Measurements from ENCODE around the gene EXOC6B.

The EXOC6B gene

DNA sequence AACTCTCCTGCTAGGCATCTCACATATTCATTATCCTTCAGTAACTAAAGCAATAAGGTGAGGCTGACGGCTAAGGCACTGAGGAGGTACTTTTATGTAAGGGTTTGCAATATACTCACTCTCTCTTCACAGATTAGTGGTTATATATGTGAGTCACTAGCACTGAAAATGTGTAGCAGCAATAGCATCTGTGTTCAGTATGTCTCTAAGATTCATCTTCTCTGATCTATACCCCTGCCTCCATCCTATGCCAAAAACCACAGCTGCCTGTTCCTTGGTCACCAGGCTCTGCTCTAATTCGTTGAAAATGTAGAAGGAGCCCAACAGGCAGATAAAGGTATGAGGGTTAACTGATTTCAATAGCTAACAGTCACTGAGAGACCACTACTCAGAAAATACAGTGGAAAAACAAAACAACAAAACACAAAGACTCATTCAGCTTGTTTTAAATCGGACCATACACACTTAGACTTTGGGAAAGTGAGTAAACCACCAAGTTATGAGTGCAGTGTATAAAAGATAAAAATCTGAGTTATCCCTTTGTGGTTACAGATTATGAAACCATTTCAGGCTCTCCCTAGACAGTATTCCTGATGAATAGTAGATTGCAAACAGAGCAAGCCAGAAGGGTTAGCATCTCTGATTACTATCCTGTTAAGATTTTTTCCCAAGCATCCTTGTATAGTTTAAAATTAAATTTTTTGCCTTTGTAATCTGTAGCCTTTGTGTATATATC lies 602.8 kb downstream of the EXOC6B start:
- Histone ChIP-seq H3K36me3 (ENCODE audit: insufficient read depth, low read length) (no peaks in the 10 kb centered on the region), H3K4me3 (no peak overlapping the region), H3K9ac (ENCODE audit: insufficient read length) (no peak overlapping the region), H3K9me3 (ENCODE audit: low read depth, low read length) (no peaks in the 10 kb centered on the region), H3K27ac (no peak overlapping the region)
- peak; percentile 16 for DNase-seq (ENCODE audit: low read depth, low spot score)
- no peak for TF ChIP-seq FOXP2 (optimal IDR thresholded peaks at IDR 0.05; ENCODE audit: control extremely low read depth, extremely low read length, insufficient read depth)
- no peak for TF ChIP-seq POLR2AphosphoS5 (IDR thresholded peaks at IDR 0.05; ENCODE audit: borderline replicate concordance, low read depth, low read length)
- no peak for TF ChIP-seq EZH2 (IDR thresholded peaks at IDR 0.05)

DNA sequence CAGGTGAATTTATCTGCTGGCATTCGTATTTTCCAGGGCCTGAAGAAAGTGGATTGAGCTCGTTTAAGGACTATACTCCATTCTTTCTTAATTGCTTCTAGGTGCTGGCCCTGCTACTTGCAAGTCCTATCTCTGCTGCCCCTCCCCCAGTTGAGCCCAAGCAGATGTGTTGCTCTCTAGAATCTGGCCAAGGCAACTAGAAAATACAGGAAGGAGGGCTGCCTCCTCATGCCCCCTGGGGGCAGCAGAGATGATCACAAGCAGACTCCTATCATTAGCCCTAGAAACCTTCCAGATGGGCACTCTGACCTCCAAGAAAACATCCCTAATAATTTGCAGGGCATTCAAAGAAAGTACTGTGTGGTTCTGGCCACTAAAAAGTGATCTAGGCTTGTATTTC lies 605.7 kb downstream of the EXOC6B start:
- no peak for DNase-seq (ENCODE audit: low read depth, low spot score)
- no peak for TF ChIP-seq FOXP2 (optimal IDR thresholded peaks at IDR 0.05; ENCODE audit: control extremely low read depth, extremely low read length, insufficient read depth)
- TF ChIP-seq POLR2AphosphoS5 (IDR thresholded peaks at IDR 0.05; ENCODE audit: borderline replicate concordance, low read depth, low read length) = no peak
- no peak for TF ChIP-seq EZH2 (IDR thresholded peaks at IDR 0.05)
- H3K9ac ChIP-seq (ENCODE audit: insufficient read length) = no peak overlapping the region

DNA sequence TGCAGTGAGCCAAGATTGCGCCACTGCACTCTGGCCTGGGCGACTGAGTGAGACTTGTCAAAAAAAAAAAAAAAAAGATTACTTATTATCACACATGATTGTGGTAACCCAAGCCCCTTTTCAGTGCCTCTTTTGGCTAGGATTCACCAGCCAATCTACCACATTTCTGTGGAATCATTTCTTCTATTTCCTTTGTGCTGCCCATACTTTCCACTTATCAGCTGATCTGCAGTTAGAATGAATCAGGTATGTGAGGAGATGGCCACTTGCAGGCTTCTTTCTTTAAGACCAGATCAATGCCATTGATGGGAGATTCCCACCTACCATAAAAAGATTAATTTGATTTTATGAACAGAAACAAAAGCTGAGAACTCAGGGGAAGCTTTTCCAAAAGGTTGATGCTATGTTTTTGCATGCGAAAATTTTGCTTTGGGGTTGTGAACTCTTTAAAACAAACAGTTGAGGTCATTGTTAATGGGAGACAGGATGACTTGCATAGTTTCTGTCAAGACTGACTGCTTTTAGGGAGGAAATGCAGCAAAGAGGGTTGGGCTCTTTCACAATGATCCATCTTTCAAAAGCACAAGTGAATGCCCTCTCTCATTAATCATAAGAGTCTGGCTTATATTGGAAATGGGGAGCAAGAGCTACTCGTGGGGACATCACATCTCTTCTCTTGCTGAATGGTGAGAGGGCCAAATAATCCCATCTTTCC lies 611.2 kb downstream of the EXOC6B start:
- Histone ChIP-seq H3K9me3 (ENCODE audit: low read depth, low read length) (no peaks in the 10 kb centered on the region), H3K36me3 (ENCODE audit: insufficient read depth, low read length) (no peaks in the 10 kb centered on the region), H3K4me3 (no peak overlapping the region), H3K9ac (ENCODE audit: insufficient read length) (no peak overlapping the region), H3K27ac (no peak overlapping the region)
- TF ChIP-seq POLR2AphosphoS5 (IDR thresholded peaks at IDR 0.05; ENCODE audit: borderline replicate concordance, low read depth, low read length) = no peak
- no peak for TF ChIP-seq FOXP2 (optimal IDR thresholded peaks at IDR 0.05; ENCODE audit: control extremely low read depth, extremely low read length, insufficient read depth)
- no peak for TF ChIP-seq EZH2 (IDR thresholded peaks at IDR 0.05)
- no peak for DNase-seq (ENCODE audit: low read depth, low spot score)

More for the DNA sequence above, 605.7 kb downstream of the EXOC6B start:
- Histone ChIP-seq H3K27ac (no peak overlapping the region), H3K9me3 (ENCODE audit: low read depth, low read length) (no peaks in the 10 kb centered on the region), H3K4me3 (no peak overlapping the region), H3K36me3 (ENCODE audit: insufficient read depth, low read length) (no peaks in the 10 kb centered on the region)

DNA sequence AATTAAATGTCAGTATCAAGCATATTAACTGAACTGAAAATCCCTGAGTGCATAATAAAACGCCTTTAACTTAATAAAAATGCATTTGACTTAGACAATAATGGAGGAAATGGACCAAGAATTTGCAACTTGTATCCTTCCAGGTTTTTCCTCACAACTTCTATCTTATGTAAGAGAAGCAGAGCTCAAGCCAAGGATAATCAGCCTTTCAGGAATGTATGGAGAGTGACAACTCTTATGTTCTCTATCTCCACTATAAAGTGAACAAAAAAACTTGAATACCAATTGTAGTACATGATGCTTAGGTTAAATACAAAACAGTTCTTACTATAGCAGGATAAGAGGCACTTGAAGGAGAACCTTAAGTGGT lies 613.4 kb downstream of the EXOC6B start:
- Histone ChIP-seq H3K36me3 (ENCODE audit: insufficient read depth, low read length) (no peaks in the 10 kb centered on the region), H3K9me3 (ENCODE audit: low read depth, low read length) (no peaks in the 10 kb centered on the region), H3K4me3 (no peak overlapping the region), H3K9ac (ENCODE audit: insufficient read length) (no peak overlapping the region), H3K27ac (no peak overlapping the region)
- no peak for DNase-seq (ENCODE audit: low read depth, low spot score)
- no peak for TF ChIP-seq POLR2AphosphoS5 (IDR thresholded peaks at IDR 0.05; ENCODE audit: borderline replicate concordance, low read depth, low read length)

DNA sequence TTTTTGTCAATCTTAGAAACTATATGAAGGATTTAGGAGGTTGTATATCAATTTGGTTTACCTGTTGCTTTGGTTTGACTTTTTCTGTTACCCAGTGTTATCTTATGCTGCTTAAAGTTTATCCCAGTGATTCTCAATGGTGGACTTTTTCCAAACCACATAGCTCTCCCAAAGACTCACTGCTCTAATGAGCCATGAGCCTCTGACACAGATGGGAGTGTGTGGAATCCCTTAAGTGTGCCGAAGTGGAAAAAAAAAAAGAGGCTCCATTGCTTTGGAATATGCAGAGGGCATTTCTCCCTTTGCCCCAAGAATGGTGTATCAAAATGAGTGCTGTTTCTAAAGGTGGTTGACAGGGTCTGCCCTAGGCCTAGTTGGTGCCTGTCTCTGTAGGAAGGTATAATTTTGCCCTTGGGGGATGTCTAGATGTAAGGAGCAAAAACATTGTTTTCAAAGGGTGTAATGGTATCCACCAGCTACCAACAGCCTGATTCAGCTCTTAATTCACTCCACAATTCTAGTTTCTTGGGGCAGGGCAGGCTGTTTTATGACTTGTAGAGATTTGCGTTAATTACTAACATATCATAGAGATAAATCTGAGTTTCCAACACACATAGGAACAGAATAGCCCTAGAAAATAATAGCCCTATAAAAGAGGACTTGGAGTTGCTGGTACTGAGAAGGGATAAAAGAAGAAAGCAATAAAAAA lies 613.9 kb downstream of the EXOC6B start:
- no peak overlapping the region for H3K9ac ChIP-seq (ENCODE audit: insufficient read length)
- no peak overlapping the region for H3K27ac ChIP-seq
- DNase-seq (ENCODE audit: low read depth, low spot score) = no peak
- no peaks in the 10 kb centered on the region for H3K36me3 ChIP-seq (ENCODE audit: insufficient read depth, low read length)
- H3K9me3 ChIP-seq (ENCODE audit: low read depth, low read length) = no peaks in the 10 kb centered on the region
- H3K4me3 ChIP-seq = no peak overlapping the region
- TF ChIP-seq EZH2 (IDR thresholded peaks at IDR 0.05) (no peak), POLR2AphosphoS5 (IDR thresholded peaks at IDR 0.05; ENCODE audit: borderline replicate concordance, low read depth, low read length) (no peak), FOXP2 (optimal IDR thresholded peaks at IDR 0.05; ENCODE audit: control extremely low read depth, extremely low read length, insufficient read depth) (no peak)

DNA sequence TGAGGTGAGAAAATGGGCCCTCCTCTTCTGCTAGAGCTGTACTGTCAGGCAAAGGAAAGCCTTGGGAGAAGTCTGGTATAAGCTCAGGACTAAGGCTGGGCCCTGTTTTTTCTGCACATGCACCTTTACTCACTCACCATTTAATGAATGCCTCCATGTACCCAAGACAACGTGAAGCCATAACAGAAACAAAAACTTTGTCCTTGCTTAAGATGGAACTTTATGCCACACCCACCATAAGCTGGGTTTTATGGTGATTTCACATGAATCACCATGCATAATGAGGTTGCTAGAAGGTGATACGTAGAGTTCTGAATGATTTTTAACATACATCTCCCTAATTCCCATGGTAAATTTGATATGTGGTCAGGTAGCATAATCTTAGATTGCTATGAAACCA lies 614.5 kb downstream of the EXOC6B start:
- DNase-seq (ENCODE audit: low read depth, low spot score) = no peak
- TF ChIP-seq EZH2 (IDR thresholded peaks at IDR 0.05) = no peak
- no peak for TF ChIP-seq POLR2AphosphoS5 (IDR thresholded peaks at IDR 0.05; ENCODE audit: borderline replicate concordance, low read depth, low read length)
- TF ChIP-seq FOXP2 (optimal IDR thresholded peaks at IDR 0.05; ENCODE audit: control extremely low read depth, extremely low read length, insufficient read depth) = no peak
- H3K36me3 ChIP-seq (ENCODE audit: insufficient read depth, low read length) = no peaks in the 10 kb centered on the region
- no peak overlapping the region for H3K9ac ChIP-seq (ENCODE audit: insufficient read length)
- H3K27ac ChIP-seq = no peak overlapping the region
- no peak overlapping the region for H3K4me3 ChIP-seq
- H3K9me3 ChIP-seq (ENCODE audit: low read depth, low read length) = no peaks in the 10 kb centered on the region

DNA sequence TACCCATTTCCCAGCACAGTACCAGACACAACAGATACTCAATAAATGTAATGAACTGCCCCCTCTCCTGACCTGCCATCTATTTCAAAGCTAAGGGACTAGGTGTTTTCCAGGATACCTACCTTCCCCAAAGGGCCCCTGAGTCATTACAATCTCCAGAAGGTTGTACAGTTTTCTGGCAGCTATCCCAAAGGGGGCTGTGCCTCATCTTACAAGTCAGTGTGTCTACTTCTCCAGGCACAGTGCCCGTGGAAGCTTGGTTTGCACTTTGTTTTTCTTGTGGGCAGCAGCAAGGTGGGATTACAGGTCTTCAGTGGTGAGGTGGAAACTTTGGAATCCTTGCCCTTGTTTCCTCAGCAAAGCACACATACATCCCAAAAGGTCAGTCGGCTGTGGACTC lies 615.4 kb downstream of the EXOC6B start:
- Histone ChIP-seq H3K9me3 (ENCODE audit: low read depth, low read length) (no peaks in the 10 kb centered on the region), H3K27ac (no peak overlapping the region), H3K4me3 (no peak overlapping the region), H3K9ac (ENCODE audit: insufficient read length) (no peak overlapping the region), H3K36me3 (ENCODE audit: insufficient read depth, low read length) (no peaks in the 10 kb centered on the region)
- DNase-seq (ENCODE audit: low read depth, low spot score) = no peak
- TF ChIP-seq EZH2 (IDR thresholded peaks at IDR 0.05) (no peak), FOXP2 (optimal IDR thresholded peaks at IDR 0.05; ENCODE audit: control extremely low read depth, extremely low read length, insufficient read depth) (no peak), POLR2AphosphoS5 (IDR thresholded peaks at IDR 0.05; ENCODE audit: borderline replicate concordance, low read depth, low read length) (no peak)

DNA sequence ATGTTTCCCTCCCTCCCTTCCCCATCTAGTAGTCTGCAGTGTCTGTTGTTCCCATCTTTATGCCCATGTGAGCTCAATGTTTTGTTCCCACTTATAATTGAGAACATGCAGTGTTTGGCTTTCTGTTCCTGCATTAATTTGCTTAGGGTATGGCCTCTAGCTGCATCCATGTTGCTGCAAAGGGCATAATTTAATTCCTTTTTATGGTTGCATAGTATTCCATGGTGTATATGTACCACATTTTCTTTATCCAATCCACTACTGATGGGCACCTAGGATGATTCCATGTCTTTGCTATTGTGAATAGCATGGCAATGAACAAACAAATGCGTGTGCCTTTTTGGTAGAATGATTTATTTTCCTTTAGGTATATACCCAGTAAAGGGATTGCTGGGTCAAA lies 617.6 kb downstream of the EXOC6B start:
- no peak overlapping the region for H3K4me3 ChIP-seq
- TF ChIP-seq EZH2 (IDR thresholded peaks at IDR 0.05) (no peak), FOXP2 (optimal IDR thresholded peaks at IDR 0.05; ENCODE audit: control extremely low read depth, extremely low read length, insufficient read depth) (no peak), POLR2AphosphoS5 (IDR thresholded peaks at IDR 0.05; ENCODE audit: borderline replicate concordance, low read depth, low read length) (no peak)
- no peak overlapping the region for H3K9ac ChIP-seq (ENCODE audit: insufficient read length)
- no peak for DNase-seq (ENCODE audit: low read depth, low spot score)
- no peaks in the 10 kb centered on the region for H3K9me3 ChIP-seq (ENCODE audit: low read depth, low read length)
- no peaks in the 10 kb centered on the region for H3K36me3 ChIP-seq (ENCODE audit: insufficient read depth, low read length)
- H3K27ac ChIP-seq = no peak overlapping the region

Measured in SK-N-MC (cell line).